A549 (cell line): ENCODE measurements around the gene SMIM38. TPM values are rescaled to one million over a fixed set of nuclear protein-coding genes. Genes with fewer than 3 reads are reported as not detected.

Experiments
- ATAC-seq, 2 experiments: fragments of 200-7000 bp in 1 of 2; fragments of >200 bp in 1 of 2; cut with Nextera tagmentation in 1 of 2; cut with Tn5 transposase in 1 of 2; 3 replicates each; pipeline versions ENCODE4 v1.8.0 to v1.9.1; 2018 to 2020; ENCODE audit warnings: mild to moderate bottlenecking in 1 of 2, moderate library complexity in 1 of 2
- CTCF ChIA-PET: fragments of 300-600 bp; sonication (Branson Sonifier 250); formaldehyde crosslinking; extraction: SDS; loops from one replicate; lab custom pipeline; 2021; ENCODE audit warnings: antibody characterized with exemption, inconsistent platforms; lab: Yijun Ruan, JAX
- POLR2A ChIA-PET: fragments of 350-600 bp; formaldehyde crosslinking; extraction: SDS; loops from one replicate; lab custom pipeline; 2021; ENCODE audit warnings: antibody characterized with exemption, inconsistent platforms; lab: Yijun Ruan, JAX
- DNase-seq, 2 experiments: peaks; one replicate each; pipeline versions ENCODE4 v3.0.0 to v3.0.0-alpha.2; 2011 to 2016; ENCODE audit warnings: low read depth in 1 of 2, low spot score in 1 of 2
- FAIRE-seq: peaks from 2 replicates; lab custom pipeline; 2011; peaks lifted over from hg19 to GRCh38; lab: Jason Lieb, UNC
- H3K27ac ChIP-seq, 2 experiments: fragments of >200 bp; sonication (Bioruptor Twin); formaldehyde crosslinking; 3 replicates each; pipeline ENCODE4 v1.5.1; 2016 to 2017
- H3K4me1 ChIP-seq: fragments of >200 bp; sonication (Bioruptor Twin); formaldehyde crosslinking; 3 replicates; pipeline ENCODE4 v1.6.1; 2016
- H3K4me2 ChIP-seq: fragments of >200 bp; sonication (Bioruptor Twin); formaldehyde crosslinking; 3 replicates; pipeline ENCODE4 v1.6.1; 2016
- H3K4me3 ChIP-seq: fragments of >200 bp; sonication (Bioruptor Twin); formaldehyde crosslinking; 3 replicates; pipeline ENCODE4 v1.5.1; 2016
- H3K9me3 ChIP-seq: fragments of >200 bp; sonication (Bioruptor Twin); formaldehyde crosslinking; 3 replicates; pipeline ENCODE4 v1.6.1; 2016
- BCL3 ChIP-seq: fragments of >200 bp; sonication (Bioruptor Twin); formaldehyde crosslinking; IDR thresholded peaks from 3 replicates; pipeline ENCODE4 v1.6.1; 2016
- E2F6 ChIP-seq: IDR thresholded peaks from 2 replicates; pipeline ENCODE4 v1.6.1; 2012; ENCODE audit warnings: low read depth, borderline replicate concordance
- EHMT2 ChIP-seq: fragments of 200-600 bp; sonication (generic); IDR thresholded peaks from 2 replicates; pipeline ENCODE4 v1.6.1; 2016; ENCODE audit warnings: antibody characterized with exemption, low read depth, mild to moderate bottlenecking, moderate library complexity
- ELK1 ChIP-seq: fragments of 150-350 bp; IDR thresholded peaks from 2 replicates; pipeline ENCODE4 v1.6.1; 2014; ENCODE audit warnings: low read depth, mild to moderate bottlenecking, low read length
- FOSB ChIP-seq: fragments of 250-450 bp; sonication (Bioruptor Pico); IDR thresholded peaks from 2 replicates; pipeline ENCODE4 v1.5.0; 2020; ENCODE audit warnings: mild to moderate bottlenecking, moderate library complexity
- HDAC2 ChIP-seq: fragments of 200-600 bp; sonication (generic); IDR thresholded peaks from 2 replicates; pipeline ENCODE4 v1.6.1; 2016
- HMGXB4 ChIP-seq: fragments of 250-450 bp; sonication (Bioruptor Pico); IDR thresholded peaks from 2 replicates; pipeline ENCODE4 v1.5.0; 2021; ENCODE audit warnings: mild to moderate bottlenecking, moderate library complexity, borderline replicate concordance
- HOXB5 ChIP-seq: fragments of 250-450 bp; sonication (Bioruptor Pico); IDR thresholded peaks from 2 replicates; pipeline ENCODE4 v1.5.0; 2020; ENCODE audit warnings: mild to moderate bottlenecking, moderate library complexity
- JUNB ChIP-seq: fragments of >200 bp; sonication (Bioruptor Twin); formaldehyde crosslinking; IDR thresholded peaks from 2 replicates; pipeline ENCODE4 v1.6.1; 2016
- NPAS2 ChIP-seq: fragments of 250-450 bp; sonication (Bioruptor Pico); IDR thresholded peaks from 2 replicates; pipeline ENCODE4 v1.8.0; 2022; ENCODE audit warnings: mild to moderate bottlenecking, moderate library complexity, borderline replicate concordance
- PBX3 ChIP-seq: IDR thresholded peaks from 2 replicates; pipeline ENCODE4 v1.6.1; 2012
- REST ChIP-seq: fragments of 200-600 bp; sonication (generic); IDR thresholded peaks from 2 replicates; pipeline ENCODE4 v1.6.1; 2016; ENCODE audit warnings: antibody characterized with exemption, mild to moderate bottlenecking, moderate library complexity
- SREBF2 ChIP-seq: fragments of 450-650 bp; IDR thresholded peaks from 2 replicates; pipeline ENCODE4 v1.6.1; 2014; ENCODE audit warnings: mild to moderate bottlenecking, moderate library complexity
- TFCP2L1 ChIP-seq: fragments of 250-450 bp; sonication (Bioruptor Pico); IDR thresholded peaks from 2 replicates; pipeline ENCODE4 v1.5.0; 2021; ENCODE audit warnings: mild to moderate bottlenecking
- ZC3H11A ChIP-seq: fragments of 450-650 bp; IDR thresholded peaks from 2 replicates; pipeline ENCODE4 v1.6.1; 2014; ENCODE audit warnings: antibody characterized with exemption, mild to moderate bottlenecking
- ZSCAN20 ChIP-seq: fragments of 250-450 bp; sonication (Bioruptor Pico); IDR thresholded peaks from 2 replicates; pipeline ENCODE4 v1.8.0; 2022; ENCODE audit warnings: mild to moderate bottlenecking, moderate library complexity
- WGBS: methylation state at CpG from one replicate; pipeline ENCODE4 v1.1.6; 2017; ENCODE audit errors: missing lambda C conversion rate; 5-methylcytosine and 5-hydroxymethylcytosine counted together
- polyA plus RNA-seq, 4 experiments: library from polyadenylated mRNA; depleted of rRNA in 3 of 4; stranded (reverse); fragments of >200 nt; fragmentation: RNase III in 1 of 4; extraction: RNeasy Plus Mini Kit Qiagen cat#74134 plus additional on column Dnase treatment in 1 of 4; gene quantifications; 2 replicates in 3 of 4; 3 replicates in 1 of 4; pipeline ENCODE4 v1.2.3, GENCODE V29; 2011 to 2017

SMIM38 gene
- polyA plus RNA-seq, 2 of the 4 experiments (the other 2 are of a cell fraction): 0.05 to 0.08 TPM

- DNase-seq (no peak), FAIRE-seq (no peak), ATAC-seq (no peak)
- Histone ChIP-seq H3K4me2 (no peak overlapping the region), H3K4me1 (peaks cover 10% of the 10 kb centered on the region; the same call in 2 of the 3 replicates), H3K27ac (no peak overlapping the region), H3K4me3 (no peak overlapping the region), H3K9me3 (peaks cover 3% of the 10 kb centered on the region; the same call in 1 of the 3 replicates)
- TF ChIP-seq TFCP2L1 (CRISPR knock-in tag) (no peak), HOXB5 (CRISPR knock-in tag) (no peak), ZSCAN20 (no peak), JUNB (no peak), PBX3 (no peak), E2F6 (no peak), HDAC2 (no peak), SREBF2 (no peak), ZC3H11A (no peak), REST (no peak), EHMT2 (no peak), NPAS2 (CRISPR knock-in tag) (no peak), ELK1 (no peak)
- 79% methylated on average over 15 of the region's 15 CpGs for WGBS
- ChIA-PET POLR2A (no interaction called here), CTCF (no interaction called here)
Observed at GRCh38 chr11:69160296-69161116, 4.8 kb downstream of the SMIM38 start.

- Histone ChIP-seq H3K4me2 (no peak overlapping the region), H3K4me1 (peaks cover 11% of the 10 kb centered on the region), H3K27ac (no peak overlapping the region), H3K9me3 (peaks cover 3% of the 10 kb centered on the region; the same call in 1 of the 3 replicates), H3K4me3 (no peak overlapping the region)
- ChIA-PET CTCF (no interaction called here), POLR2A (no interaction called here)
- ATAC-seq (no peak), FAIRE-seq (no peak), DNase-seq (no peak)
- WGBS: 44% methylated on average over 5 of the region's 5 CpGs
- no peak for TF ChIP-seq BCL3
- no peak for TF ChIP-seq ZSCAN20
- no peak for TF ChIP-seq HMGXB4 (CRISPR knock-in tag)
- no peak for TF ChIP-seq FOSB (CRISPR knock-in tag)
Observed at GRCh38 chr11:69161117-69161407, 5.3 kb downstream of the SMIM38 start.
